ENCODE results near the gene GOLGB1. TPM values are rescaled to one million over a fixed set of nuclear protein-coding genes. Genes with fewer than 3 reads are reported as not detected.

The GOLGB1 gene, protein sequence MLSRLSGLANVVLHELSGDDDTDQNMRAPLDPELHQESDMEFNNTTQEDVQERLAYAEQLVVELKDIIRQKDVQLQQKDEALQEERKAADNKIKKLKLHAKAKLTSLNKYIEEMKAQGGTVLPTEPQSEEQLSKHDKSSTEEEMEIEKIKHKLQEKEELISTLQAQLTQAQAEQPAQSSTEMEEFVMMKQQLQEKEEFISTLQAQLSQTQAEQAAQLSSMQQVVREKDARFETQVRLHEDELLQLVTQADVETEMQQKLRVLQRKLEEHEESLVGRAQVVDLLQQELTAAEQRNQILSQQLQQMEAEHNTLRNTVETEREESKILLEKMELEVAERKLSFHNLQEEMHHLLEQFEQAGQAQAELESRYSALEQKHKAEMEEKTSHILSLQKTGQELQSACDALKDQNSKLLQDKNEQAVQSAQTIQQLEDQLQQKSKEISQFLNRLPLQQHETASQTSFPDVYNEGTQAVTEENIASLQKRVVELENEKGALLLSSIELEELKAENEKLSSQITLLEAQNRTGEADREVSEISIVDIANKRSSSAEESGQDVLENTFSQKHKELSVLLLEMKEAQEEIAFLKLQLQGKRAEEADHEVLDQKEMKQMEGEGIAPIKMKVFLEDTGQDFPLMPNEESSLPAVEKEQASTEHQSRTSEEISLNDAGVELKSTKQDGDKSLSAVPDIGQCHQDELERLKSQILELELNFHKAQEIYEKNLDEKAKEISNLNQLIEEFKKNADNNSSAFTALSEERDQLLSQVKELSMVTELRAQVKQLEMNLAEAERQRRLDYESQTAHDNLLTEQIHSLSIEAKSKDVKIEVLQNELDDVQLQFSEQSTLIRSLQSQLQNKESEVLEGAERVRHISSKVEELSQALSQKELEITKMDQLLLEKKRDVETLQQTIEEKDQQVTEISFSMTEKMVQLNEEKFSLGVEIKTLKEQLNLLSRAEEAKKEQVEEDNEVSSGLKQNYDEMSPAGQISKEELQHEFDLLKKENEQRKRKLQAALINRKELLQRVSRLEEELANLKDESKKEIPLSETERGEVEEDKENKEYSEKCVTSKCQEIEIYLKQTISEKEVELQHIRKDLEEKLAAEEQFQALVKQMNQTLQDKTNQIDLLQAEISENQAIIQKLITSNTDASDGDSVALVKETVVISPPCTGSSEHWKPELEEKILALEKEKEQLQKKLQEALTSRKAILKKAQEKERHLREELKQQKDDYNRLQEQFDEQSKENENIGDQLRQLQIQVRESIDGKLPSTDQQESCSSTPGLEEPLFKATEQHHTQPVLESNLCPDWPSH (N-terminal part only)
- 48.2 and 83.6 TPM in 2 replicates for total RNA-seq

DNA sequence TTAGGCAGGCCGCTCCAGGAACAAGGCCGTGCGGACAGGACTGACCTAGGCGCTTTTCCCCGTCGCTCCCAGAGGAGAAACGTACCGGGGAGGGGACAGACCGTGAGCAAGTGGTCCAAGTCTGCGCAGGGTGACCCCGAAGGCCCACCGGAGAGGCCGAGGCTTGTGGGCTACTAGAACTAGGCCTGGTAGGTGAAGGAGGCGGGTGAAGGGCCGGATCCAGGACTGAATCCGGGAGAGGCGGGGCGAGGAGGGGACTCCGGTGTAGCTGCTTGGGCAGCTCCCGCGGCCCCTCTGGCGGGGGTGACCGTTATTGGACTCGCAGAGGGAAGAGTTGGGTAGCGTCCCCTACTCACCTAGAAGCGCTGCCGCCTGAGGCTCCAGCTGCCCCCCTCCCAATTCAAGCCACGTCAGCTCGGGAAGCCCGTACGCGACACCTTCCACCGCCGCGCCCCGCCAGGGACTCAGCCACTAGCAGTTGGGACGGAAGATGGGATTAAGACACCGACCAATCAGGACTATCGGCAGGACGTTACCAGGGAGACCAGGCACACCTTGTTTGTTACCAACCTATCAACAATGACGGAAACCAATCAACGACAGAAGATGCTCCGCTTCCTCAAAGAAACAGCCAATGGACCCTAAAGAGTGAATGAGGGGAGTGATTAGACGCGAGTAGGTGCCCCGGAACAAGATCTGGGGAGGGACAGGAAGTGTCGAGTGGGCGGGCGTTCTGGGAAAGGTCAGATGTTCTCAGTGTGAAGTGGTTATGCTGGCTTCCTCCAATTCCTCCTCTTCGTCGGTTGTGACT lies at the start of gene GOLGB1:
TSS of gene GOLGB1 (minus strand) at position 466 of the 811 bp plus-strand sequence. CDS start 18,770 bp downstream, outside the sequence.

DNA sequence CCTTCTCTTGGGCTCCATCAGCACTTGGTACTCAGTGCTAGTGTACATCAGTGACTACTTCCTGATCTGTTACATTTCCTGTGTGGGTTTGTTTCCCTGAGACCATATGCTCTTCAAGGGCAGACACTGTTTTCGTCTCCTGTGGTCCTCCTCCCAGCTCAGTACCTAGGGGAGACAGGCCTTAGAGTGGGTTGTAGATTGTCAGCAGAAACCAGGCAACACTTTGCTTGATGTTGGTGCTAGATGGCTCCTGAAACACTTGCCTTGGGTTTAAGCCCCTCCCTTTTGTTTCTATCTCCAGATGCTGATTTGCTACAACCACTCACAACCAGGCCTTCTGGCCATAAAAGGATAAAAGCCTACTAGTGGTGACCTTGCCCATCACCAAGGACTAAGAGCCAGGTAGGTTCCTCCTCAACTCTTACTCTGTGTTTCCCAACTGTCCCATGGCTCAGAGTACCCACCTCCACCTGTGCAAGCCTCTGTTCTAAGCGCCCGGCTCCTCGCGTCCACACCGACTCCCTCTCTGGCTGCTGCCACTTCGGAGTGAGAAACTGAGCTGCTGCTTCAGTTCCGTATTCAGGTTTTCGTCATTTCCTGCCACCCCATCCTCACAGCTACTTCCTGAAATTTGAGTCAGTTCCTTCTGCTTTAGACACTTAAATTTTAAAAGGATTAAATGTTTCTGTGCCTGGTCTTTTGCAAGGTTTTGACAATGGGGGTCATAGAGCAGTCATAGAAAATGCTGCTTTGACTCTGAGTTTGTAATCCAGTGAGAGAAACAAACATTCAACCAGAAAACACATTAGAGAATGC lies 89.0 kb downstream of the GOLGB1 start, which contains the start of gene HCLS1:
TSS of gene HCLS1 (minus strand) at position 548 of the 816 bp plus-strand sequence. CDS start 2,556 bp downstream, outside the sequence.

Other genes starting within 250 kb of the GOLGB1 start
- 0.50 and 1.0 TPM in 2 replicates for gene POLQ, start 203.8 kb downstream of the GOLGB1 start, total RNA-seq
- not detected in 2 replicates for gene ARGFX, start 181.8 kb downstream of the GOLGB1 start, total RNA-seq
- not detected in 2 replicates for gene FBXO40, start 156.4 kb downstream of the GOLGB1 start, total RNA-seq
- 3.8 and 29.3 TPM in 2 replicates for gene HCLS1, start 88.8 kb downstream of the GOLGB1 start, total RNA-seq
- gene IQCB1, start 85.3 kb upstream of the GOLGB1 start, total RNA-seq, result 21.5 and 24.4 TPM in 2 replicates
- 4.2 and 6.2 TPM in 2 replicates for gene EAF2, start 85.5 kb upstream of the GOLGB1 start, total RNA-seq
- gene SLC15A2, start 144.7 kb upstream of the GOLGB1 start, total RNA-seq, result 1.0 and 2.4 TPM in 2 replicates